WTC11 (cell line): ENCODE data around the gene TLK1. TPM values are rescaled to one million over a fixed set of nuclear protein-coding genes. Genes with fewer than 3 reads are reported as not detected.
A peak's percentile ranks its signal among the peaks of the same experiment; 100 is the strongest.

Experiments used
- ATAC-seq: fragments of 200-7000 bp; cut with Tn5 transposase; 2 replicates; pipeline ENCODE4 v1.10.0; 2021; ENCODE audit warnings: mild to moderate bottlenecking, moderate library complexity
- CTCF ChIA-PET: fragments of 300-600 bp; sonication (Branson Sonifier 250); formaldehyde crosslinking; loops from one replicate; lab custom pipeline; 2021; ENCODE audit warnings: antibody characterized with exemption; lab: Charles Lee
- POLR2A ChIA-PET: fragments of 350-600 bp; sonication (Branson Sonifier 250); formaldehyde crosslinking; loops from one replicate; lab custom pipeline; 2021; ENCODE audit warnings: antibody characterized with exemption; lab: Charles Lee
- DNase-seq: peaks from one replicate; pipeline ENCODE4 v3.0.0; 2021; ENCODE audit warnings: low spot score
- H3K27ac Mint-ChIP-seq: 2 replicates; pipeline ENCODE4 v1.8.0; 2021; ENCODE audit warnings: mixed read lengths
- H3K27me3 Mint-ChIP-seq: 2 replicates; pipeline ENCODE4 v1.8.0; 2021; ENCODE audit warnings: low read depth, mild to moderate bottlenecking, moderate library complexity, mixed read lengths
- H3K36me3 Mint-ChIP-seq: 2 replicates; pipeline ENCODE4 v1.8.0; 2021; ENCODE audit warnings: mixed read lengths
- H3K4me1 Mint-ChIP-seq: 2 replicates; pipeline ENCODE4 v1.8.0; 2022; ENCODE audit warnings: mixed read lengths
- H3K4me3 Mint-ChIP-seq: 2 replicates; pipeline ENCODE4 v1.8.0; 2021; ENCODE audit warnings: mild to moderate bottlenecking, moderate library complexity, mixed read lengths
- H3K9me3 Mint-ChIP-seq: 2 replicates; pipeline ENCODE4 v1.8.0; 2021; ENCODE audit warnings: mixed read lengths
- ERG ChIP-seq: fragments of 250-450 bp; sonication (Bioruptor Pico); IDR thresholded peaks from 2 replicates; pipeline ENCODE4 v1.8.0; 2021; ENCODE audit warnings: mild to moderate bottlenecking
- FOXJ3 ChIP-seq: sonication (generic); formaldehyde crosslinking; IDR thresholded peaks from 2 replicates; pipeline ENCODE4 v1.9.0; 2021; ENCODE audit warnings: missing genetic modification reagents, mild to moderate bottlenecking, borderline replicate concordance
- FOXP4 ChIP-seq: sonication (generic); formaldehyde crosslinking; IDR thresholded peaks from 2 replicates; pipeline ENCODE4 v1.8.0; 2022; ENCODE audit warnings: mild to moderate bottlenecking, missing genetic modification reagents
- GABPB1 ChIP-seq: sonication (generic); formaldehyde crosslinking; IDR thresholded peaks from 2 replicates; pipeline ENCODE4 v1.8.1; 2023; ENCODE audit warnings: mild to moderate bottlenecking, missing genetic modification reagents
- GRHL2 ChIP-seq: fragments of 250-450 bp; sonication (Bioruptor Pico); IDR thresholded peaks from 2 replicates; pipeline ENCODE4 v1.8.0; 2022; ENCODE audit warnings: mild to moderate bottlenecking, moderate library complexity; ENCODE audit not compliant: insufficient replicate concordance, severe bottlenecking
- IRF1 ChIP-seq: sonication (generic); formaldehyde crosslinking; IDR thresholded peaks from 2 replicates; pipeline ENCODE4 v1.8.0; 2023; ENCODE audit warnings: missing genetic modification reagents
- JUN ChIP-seq: sonication (generic); formaldehyde crosslinking; IDR thresholded peaks from 2 replicates; pipeline ENCODE4 v1.8.0; 2023; ENCODE audit warnings: mild to moderate bottlenecking, missing genetic modification reagents
- NR2C2 ChIP-seq: sonication (generic); formaldehyde crosslinking; IDR thresholded peaks from 2 replicates; pipeline ENCODE4 v1.8.0; 2022; ENCODE audit warnings: mild to moderate bottlenecking, missing genetic modification reagents
- PRRX2 ChIP-seq: fragments of 250-450 bp; sonication (Bioruptor Pico); IDR thresholded peaks from 2 replicates; pipeline ENCODE4 v1.8.0; 2021; ENCODE audit warnings: mild to moderate bottlenecking
- TCF7 ChIP-seq: sonication (generic); formaldehyde crosslinking; IDR thresholded peaks from 2 replicates; pipeline ENCODE4 v1.8.0; 2022; ENCODE audit warnings: mild to moderate bottlenecking, low read depth, missing genetic modification reagents, moderate library complexity
- USF2 ChIP-seq: sonication (generic); formaldehyde crosslinking; IDR thresholded peaks from 2 replicates; pipeline ENCODE4 v1.8.1; 2023; ENCODE audit warnings: mild to moderate bottlenecking, missing genetic modification reagents, moderate library complexity
- ZNF317 ChIP-seq: sonication (generic); formaldehyde crosslinking; IDR thresholded peaks from 2 replicates; pipeline ENCODE4 v1.8.1; 2023; ENCODE audit warnings: low read depth, mild to moderate bottlenecking, moderate library complexity, missing genetic modification reagents, borderline replicate concordance
- ZNF423 ChIP-seq: fragments of 250-450 bp; sonication (Bioruptor Pico); IDR thresholded peaks from 2 replicates; pipeline ENCODE4 v2.1.2; 2022; ENCODE audit warnings: mild to moderate bottlenecking, moderate library complexity
- ZNF532 ChIP-seq: fragments of 250-450 bp; sonication (Bioruptor Pico); IDR thresholded peaks from 2 replicates; pipeline ENCODE4 v1.9.0; 2021; ENCODE audit warnings: mild to moderate bottlenecking, borderline replicate concordance
- ZSCAN18 ChIP-seq: fragments of 250-450 bp; sonication (Bioruptor Pico); IDR thresholded peaks from 2 replicates; pipeline ENCODE4 v2.1.2; 2022; ENCODE audit warnings: mild to moderate bottlenecking, moderate library complexity
- total RNA-seq: library from RNA; stranded (reverse); gene quantifications from 3 replicates; pipeline ENCODE4 v1.2.3, GENCODE V29; 2021
- TF ChIP-seq, protein P1 (sequence below): sonication (generic); formaldehyde crosslinking; IDR thresholded peaks from 2 replicates; pipeline ENCODE4 v1.8.1; 2022; ENCODE audit warnings: mild to moderate bottlenecking, moderate library complexity, missing genetic modification reagents
- TF ChIP-seq, protein P2 (sequence below): fragments of 250-450 bp; sonication (Bioruptor Pico); IDR thresholded peaks from 2 replicates; pipeline ENCODE4 v1.9.0; 2021; ENCODE audit warnings: mild to moderate bottlenecking

The TLK1 gene
- total RNA-seq, 1 experiment from 2014 or later = 91.1 TPM

GRCh38 chr2:171088057-171088834 is 72.4 kb downstream of the TLK1 start:
- CTCF ChIA-PET = interaction anchor here (1.1 to 3.9 kb wide), 7 partner anchors 18 to 328 kb away, joined by 3 to 23 read pairs (median 4); no protein-coding TSS in a partner anchor

GRCh38 chr2:171087547-171087946 is 73.1 kb downstream of the TLK1 start:
- ATAC-seq (no peak; the same call in 1 of the 2 replicates), DNase-seq (no peak)
- TF ChIP-seq GABPB1 (CRISPR knock-in tag) = no peak
- TF ChIP-seq GRHL2 (CRISPR knock-in tag) = no peak
- no peak for TF ChIP-seq ZNF423 (CRISPR knock-in tag)
- no peak for TF ChIP-seq FOXJ3 (CRISPR knock-in tag)
- no peak for TF ChIP-seq FOXP4 (CRISPR knock-in tag)
- no peak for TF ChIP-seq PRRX2 (CRISPR knock-in tag)
- TF ChIP-seq USF2 (CRISPR knock-in tag) = no peak
- TF ChIP-seq, protein P1, sequence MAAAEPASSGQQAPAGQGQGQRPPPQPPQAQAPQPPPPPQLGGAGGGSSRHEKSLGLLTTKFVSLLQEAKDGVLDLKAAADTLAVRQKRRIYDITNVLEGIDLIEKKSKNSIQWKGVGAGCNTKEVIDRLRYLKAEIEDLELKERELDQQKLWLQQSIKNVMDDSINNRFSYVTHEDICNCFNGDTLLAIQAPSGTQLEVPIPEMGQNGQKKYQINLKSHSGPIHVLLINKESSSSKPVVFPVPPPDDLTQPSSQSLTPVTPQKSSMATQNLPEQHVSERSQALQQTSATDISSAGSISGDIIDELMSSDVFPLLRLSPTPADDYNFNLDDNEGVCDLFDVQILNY (CRISPR knock-in tag) = no peak
- TF ChIP-seq, protein P2, sequence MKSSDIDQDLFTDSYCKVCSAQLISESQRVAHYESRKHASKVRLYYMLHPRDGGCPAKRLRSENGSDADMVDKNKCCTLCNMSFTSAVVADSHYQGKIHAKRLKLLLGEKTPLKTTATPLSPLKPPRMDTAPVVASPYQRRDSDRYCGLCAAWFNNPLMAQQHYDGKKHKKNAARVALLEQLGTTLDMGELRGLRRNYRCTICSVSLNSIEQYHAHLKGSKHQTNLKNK = no peak
- no peak for TF ChIP-seq ZNF532 (CRISPR knock-in tag)
- TF ChIP-seq ERG (CRISPR knock-in tag) = no peak
- Mint-ChIP-seq H3K27me3 (no peaks in the 10 kb centered on the region), H3K36me3 (no peaks in the 10 kb centered on the region), H3K27ac (peak overlapping the region; percentile 85), H3K4me3 (no peak overlapping the region), H3K9me3 (no peaks in the 10 kb centered on the region), H3K4me1 (peaks cover 39% of the 10 kb centered on the region)
- POLR2A ChIA-PET = interaction anchor here (1.1 kb wide), 1 partner anchor 115 kb away, joined by 3 read pairs; no protein-coding TSS in a partner anchor
- CTCF ChIA-PET = interaction anchor here (0.6 to 3.9 kb wide), 34 partner anchors 8 to 396 kb away, joined by 3 to 23 read pairs (median 4); partner anchors contain the start of genes DCAF17 and METTL8

More at GRCh38 chr2:171088057-171088834, 72.4 kb downstream of the TLK1 start:
- TF ChIP-seq JUN (CRISPR knock-in tag) (no peak), ZNF317 (CRISPR knock-in tag) (0 out of 2 replicates have a peak, but pooled peaks have one; percentile 19), IRF1 (no peak), NR2C2 (CRISPR knock-in tag) (no peak), TCF7 (no peak), ZSCAN18 (CRISPR knock-in tag) (no peak)
- Mint-ChIP-seq H3K9me3 (no peaks in the 10 kb centered on the region), H3K27me3 (no peaks in the 10 kb centered on the region), H3K36me3 (no peaks in the 10 kb centered on the region), H3K4me1 (peaks cover 40% of the 10 kb centered on the region), H3K4me3 (no peak overlapping the region), H3K27ac (peak overlapping the region; percentile 52)
- ATAC-seq = no peak
- POLR2A ChIA-PET = no interaction called here
- DNase-seq = no peak
